Lower leg skin (tissue), 4 donors: ENCODE measurements around the gene CCKAR. TPM values are rescaled to one million over a fixed set of nuclear protein-coding genes. Genes with fewer than 3 reads are reported as not detected.

ENCODE experiments used
- DNase-seq, 2 donors: peaks; one replicate each; pipeline ENCODE4 v3.0.0-alpha.2; 2019; ENCODE audit warnings: low spot score in 2 of 2
- H3K4me3 ChIP-seq: fragments of 200-600 bp; sonication (generic); 2 replicates; pipeline ENCODE4 v1.5.1; 2017; ENCODE audit warnings: mild to moderate bottlenecking, low read depth; ENCODE audit not compliant: poor library complexity, severe bottlenecking
- CTCF ChIP-seq, 3 donors: fragments of 450-650 bp; IDR thresholded peaks; one replicate each; pipeline ENCODE4 v1.5.1; 2016; ENCODE audit warnings: antibody characterized with exemption in 3 of 3, mild to moderate bottlenecking in 3 of 3, moderate library complexity in 2 of 3
- POLR2A ChIP-seq, 2 donors: fragments of 450-650 bp; IDR thresholded peaks; one replicate each; pipeline ENCODE4 v1.6.1; 2016 to 2017; ENCODE audit warnings: antibody characterized with exemption in 2 of 2, mild to moderate bottlenecking in 1 of 2, moderate library complexity in 1 of 2
- WGBS, 2 donors: methylation state at CpG; one replicate each; pipeline ENCODE4 v1.1.5; 2018; 5-methylcytosine and 5-hydroxymethylcytosine counted together
- intact Hi-C: fragments of 100-400 bp; cut with DNase I; formaldehyde crosslinking; loops from one replicate; pipeline ENCODE4 v1.15.0; 2023; ENCODE audit warnings: low total_unique reads
- total RNA-seq, 4 donors: library from RNA; depleted of rRNA; stranded (reverse); fragments of >200 nt; gene quantifications; one replicate each; pipeline ENCODE4 v1.1.0, GENCODE V29; 2016

The CCKAR gene
- total RNA-seq, 4 donors from 2014 or later: not detected

- TF ChIP-seq POLR2A (IDR thresholded peaks at IDR 0.05) (no peak), CTCF (IDR thresholded peaks at IDR 0.05) (no peak)
- H3K4me3 ChIP-seq: no peak overlapping the region
- 85 to 89% methylated on average over 7 of the region's 7 CpGs for WGBS, 2 donors
- intact Hi-C loops: no loop called here
- DNase-seq: no peak
These were observed 4.6 kb downstream of the CCKAR start for GRCh38 chr4:26485684-26486083.

- TF ChIP-seq POLR2A (IDR thresholded peaks at IDR 0.05) (no peak), CTCF (IDR thresholded peaks at IDR 0.05) (no peak)
- no peak for DNase-seq
- H3K4me3 ChIP-seq: no peak overlapping the region
- WGBS, 2 donors: 69 to 76% methylated on average over 5 of the region's 5 CpGs
- intact Hi-C loops: no loop called here
These were observed 5.8 kb downstream of the CCKAR start for GRCh38 chr4:26484516-26484915.

- intact Hi-C loops: no loop called here
- TF ChIP-seq CTCF (IDR thresholded peaks at IDR 0.05) (no peak), POLR2A (IDR thresholded peaks at IDR 0.05) (no peak)
- 35 to 40% methylated on average over 2 of the region's 2 CpGs for WGBS, 2 donors
- H3K4me3 ChIP-seq: no peak overlapping the region
- DNase-seq: no peak
These were observed 6.2 kb downstream of the CCKAR start for GRCh38 chr4:26484032-26484515.

- TF ChIP-seq POLR2A (IDR thresholded peaks at IDR 0.05): no peak
- TF ChIP-seq CTCF (IDR thresholded peaks at IDR 0.05): no peak
- H3K4me3 ChIP-seq: no peak overlapping the region
- intact Hi-C loops: no loop called here
- DNase-seq: no peak
- 74 to 89% methylated on average over 3 of the region's 3 CpGs for WGBS, 2 donors
These were observed 7.5 kb downstream of the CCKAR start for GRCh38 chr4:26482508-26483462.

GRCh38 chr4:26478330-26478729, 12.0 kb downstream of the CCKAR start:
- 86 to 90% methylated on average over 13 of the region's 13 CpGs for WGBS, 2 donors
- intact Hi-C loops: no loop called here
- DNase-seq: peak in 1 of 2 donors; percentile 4
- no peak overlapping the region for H3K4me3 ChIP-seq
- TF ChIP-seq POLR2A (IDR thresholded peaks at IDR 0.05) (no peak), CTCF (IDR thresholded peaks at IDR 0.05) (no peak)
